ENCODE results near the gene KLHL29.

GRCh38 chr2:23528171-23528570, 143.2 kb downstream of the KLHL29 start:
- TF ChIP-seq CTCF (conservative IDR thresholded peaks at IDR 0.05; ENCODE audit: low read depth, low read length) (no peak), EZH2 (IDR thresholded peaks at IDR 0.05; ENCODE audit: low read length, unreplicated experiment) (no peak)
